ENCODE data around the gene CCDC188.

Gene CCDC188

GRCh38 chr22:20151276-20151588, 377 bp upstream of the CCDC188 start:
- no peak for DNase-seq (ENCODE audit: extremely low read depth in 1 of 2, low read depth in 1 of 2)

GRCh38 chr22:20149257-20150250, 1.3 kb downstream of the CCDC188 start:
- DNase-seq (ENCODE audit: extremely low read depth in 1 of 2, low read depth in 1 of 2): no peak

GRCh38 chr22:20148414-20148813, 2.4 kb downstream of the CCDC188 start:
- no peak for DNase-seq (ENCODE audit: extremely low read depth in 1 of 2, low read depth in 1 of 2)

- DNase-seq (ENCODE audit: extremely low read depth in 1 of 2, low read depth in 1 of 2): no peak
Observed at GRCh38 chr22:20147237-20147988, 3.4 kb downstream of the CCDC188 start.

GRCh38 chr22:20146777-20147176, 4.1 kb downstream of the CCDC188 start:
- DNase-seq (ENCODE audit: extremely low read depth in 1 of 2, low read depth in 1 of 2): no peak

GRCh38 chr22:20145832-20146223, 5.0 kb downstream of the CCDC188 start:
- DNase-seq (ENCODE audit: extremely low read depth in 1 of 2, low read depth in 1 of 2): no peak

- no peak for DNase-seq (ENCODE audit: extremely low read depth in 1 of 2, low read depth in 1 of 2)
Observed at GRCh38 chr22:20145206-20145831, 5.5 kb downstream of the CCDC188 start.

GRCh38 chr22:20143883-20144665, 6.8 kb downstream of the CCDC188 start:
- no peak for DNase-seq (ENCODE audit: extremely low read depth in 1 of 2, low read depth in 1 of 2)

- DNase-seq (ENCODE audit: extremely low read depth in 1 of 2, low read depth in 1 of 2): no peak
Observed at GRCh38 chr22:20142711-20143621, 7.9 kb downstream of the CCDC188 start.

GRCh38 chr22:20141186-20142077, 9.4 kb downstream of the CCDC188 start:
- no peak for DNase-seq (ENCODE audit: extremely low read depth in 1 of 2, low read depth in 1 of 2)

GRCh38 chr22:20140521-20140964, 10.3 kb downstream of the CCDC188 start:
- no peak for DNase-seq (ENCODE audit: extremely low read depth in 1 of 2, low read depth in 1 of 2)

GRCh38 chr22:20140107-20140445, 10.8 kb downstream of the CCDC188 start:
- no peak for DNase-seq (ENCODE audit: extremely low read depth in 1 of 2, low read depth in 1 of 2)

GRCh38 chr22:20139391-20140106, 11.3 kb downstream of the CCDC188 start:
- no peak for DNase-seq (ENCODE audit: extremely low read depth in 1 of 2, low read depth in 1 of 2)

GRCh38 chr22:20138868-20139267, 12.0 kb downstream of the CCDC188 start:
- no peak for DNase-seq (ENCODE audit: extremely low read depth in 1 of 2, low read depth in 1 of 2)

GRCh38 chr22:20138417-20138738, 12.5 kb downstream of the CCDC188 start:
- no peak for DNase-seq (ENCODE audit: extremely low read depth in 1 of 2, low read depth in 1 of 2)

- DNase-seq (ENCODE audit: extremely low read depth in 1 of 2, low read depth in 1 of 2): no peak
Observed at GRCh38 chr22:20137671-20138416, 13.0 kb downstream of the CCDC188 start.

GRCh38 chr22:20137113-20137512, 13.7 kb downstream of the CCDC188 start:
- no peak for DNase-seq (ENCODE audit: extremely low read depth in 1 of 2, low read depth in 1 of 2)

GRCh38 chr22:20136603-20136873, 14.3 kb downstream of the CCDC188 start:
- DNase-seq (ENCODE audit: extremely low read depth in 1 of 2, low read depth in 1 of 2): no peak

Data from stimulated activated CD8-positive, alpha-beta memory T cell treated with anti-CD3 and anti-CD28 coated beads, Interleukin-7, amount 100 ng/mL, for 48 hours (primary cell).